Thoracic aorta (tissue), 2 donors: Measurements from ENCODE around the gene CRISPLD2. TPM values are rescaled to one million over a fixed set of nuclear protein-coding genes. Genes with fewer than 3 reads are reported as not detected.

Experiments
- ATAC-seq: fragments of 150-250 bp; one replicate; pipeline ENCODE4 v1.8.0; 2017; ENCODE audit warnings: low read depth; ENCODE audit not compliant: insufficient number of reproducible peaks, low FRiP score
- DNase-seq: peaks from one replicate; pipeline ENCODE4 v3.0.0-alpha.2; 2020; ENCODE audit warnings: low spot score
- H3K27ac ChIP-seq, 2 donors: fragments of 200-600 bp; sonication (generic); 1 replicate in 1 of 2; 2 replicates in 1 of 2; pipeline ENCODE4 v1.5.1; 2016; ENCODE audit warnings: mild to moderate bottlenecking in 2 of 2, moderate library complexity in 2 of 2
- H3K27me3 ChIP-seq: fragments of 200-600 bp; sonication (generic); replicated peaks from 2 replicates; pipeline ENCODE4 v1.6.0; 2016; ENCODE audit warnings: mild to moderate bottlenecking; ENCODE audit not compliant: insufficient read depth
- H3K36me3 ChIP-seq: fragments of 200-600 bp; sonication (generic); one replicate; pipeline ENCODE4 v1.5.1; 2016
- H3K4me1 ChIP-seq, 2 donors: fragments of 200-600 bp; sonication (generic); 1 replicate in 1 of 2; 2 replicates in 1 of 2; pipeline versions ENCODE4 v1.5.1 to v1.6.0; 2016; ENCODE audit warnings: low read depth in 2 of 2, mild to moderate bottlenecking in 1 of 2; ENCODE audit not compliant: control insufficient read depth in 1 of 2
- H3K4me3 ChIP-seq: fragments of 200-600 bp; sonication (generic); 2 replicates; pipeline ENCODE4 v1.5.1; 2016; ENCODE audit warnings: mild to moderate bottlenecking
- H3K9me3 ChIP-seq: fragments of 200-600 bp; sonication (generic); 2 replicates; pipeline ENCODE4 v1.5.1; 2016
- CTCF ChIP-seq: fragments of 200-600 bp; sonication (generic); IDR thresholded peaks from one replicate; pipeline ENCODE4 v1.5.1; 2019; ENCODE audit warnings: antibody characterized with exemption
- total RNA-seq, 2 donors: library from RNA; depleted of rRNA; stranded (reverse); fragments of >200 nt; gene quantifications; one replicate each; pipeline versions ENCODE4 v1.1.0 to v1.2.3, GENCODE V29; 2016

The CRISPLD2 gene
- total RNA-seq, 2 donors from 2014 or later = 116 to 390 TPM

DNA sequence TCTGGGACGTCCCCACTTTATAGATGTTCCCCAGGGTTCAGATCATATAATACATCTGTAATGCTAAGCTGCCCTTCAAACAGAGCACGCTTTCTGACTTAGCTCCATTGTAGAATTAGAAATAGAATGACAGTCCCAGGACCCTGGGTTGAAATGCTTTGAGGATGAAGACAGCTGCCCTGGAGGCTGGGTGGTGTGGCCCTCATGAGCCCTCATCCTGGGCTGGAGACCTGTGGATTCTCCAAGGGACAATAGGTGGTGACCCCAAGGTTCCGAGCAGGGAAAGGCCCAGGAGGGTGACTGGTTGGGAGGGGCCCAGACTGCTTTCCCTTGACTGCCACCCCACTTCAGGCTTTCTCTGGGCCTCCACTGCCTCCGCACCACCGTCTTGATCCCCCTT is 59.0 kb downstream of the CRISPLD2 start:
- DNase-seq (no peak), ATAC-seq (no peak)
- no peak overlapping the region for H3K4me3 ChIP-seq
- no peaks in the 10 kb centered on the region for H3K9me3 ChIP-seq
- H3K36me3 ChIP-seq = no peaks in the 10 kb centered on the region
- no peaks in the 10 kb centered on the region for H3K4me1 ChIP-seq
- no peak for TF ChIP-seq CTCF
- no peak overlapping the region for H3K27ac ChIP-seq
- H3K27me3 ChIP-seq = no peaks in the 10 kb centered on the region

GRCh38 chr16:84879569-84880487 is 60.0 kb downstream of the CRISPLD2 start:
- Histone ChIP-seq H3K36me3 (no peaks in the 10 kb centered on the region), H3K27ac (no peak overlapping the region), H3K27me3 (no peaks in the 10 kb centered on the region), H3K9me3 (no peaks in the 10 kb centered on the region), H3K4me3 (no peak overlapping the region), H3K4me1 (peaks cover 0 to 9% of the 10 kb centered on the region in 2 donors)
- TF ChIP-seq CTCF = no peak
- DNase-seq (no peak), ATAC-seq (no peak)

GRCh38 chr16:84881702-84882521 is 62.1 kb downstream of the CRISPLD2 start:
- peak; percentile 15 for DNase-seq
- Histone ChIP-seq H3K9me3 (no peaks in the 10 kb centered on the region), H3K27me3 (no peaks in the 10 kb centered on the region), H3K4me1 (peaks cover 0 to 15% of the 10 kb centered on the region in 2 donors), H3K4me3 (no peak overlapping the region), H3K27ac (no peak overlapping the region), H3K36me3 (no peaks in the 10 kb centered on the region)
- TF ChIP-seq CTCF = no peak
- no peak for ATAC-seq

- TF ChIP-seq CTCF = no peak
- H3K36me3 ChIP-seq = no peaks in the 10 kb centered on the region
- peaks cover 0 to 15% of the 10 kb centered on the region in 2 donors for H3K4me1 ChIP-seq
- no peak overlapping the region for H3K27ac ChIP-seq
- H3K27me3 ChIP-seq = no peaks in the 10 kb centered on the region
- DNase-seq (no peak), ATAC-seq (no peak)
- H3K4me3 ChIP-seq = no peak overlapping the region
- H3K9me3 ChIP-seq = no peaks in the 10 kb centered on the region
Observed at GRCh38 chr16:84883301-84883700, 63.5 kb downstream of the CRISPLD2 start.

DNA sequence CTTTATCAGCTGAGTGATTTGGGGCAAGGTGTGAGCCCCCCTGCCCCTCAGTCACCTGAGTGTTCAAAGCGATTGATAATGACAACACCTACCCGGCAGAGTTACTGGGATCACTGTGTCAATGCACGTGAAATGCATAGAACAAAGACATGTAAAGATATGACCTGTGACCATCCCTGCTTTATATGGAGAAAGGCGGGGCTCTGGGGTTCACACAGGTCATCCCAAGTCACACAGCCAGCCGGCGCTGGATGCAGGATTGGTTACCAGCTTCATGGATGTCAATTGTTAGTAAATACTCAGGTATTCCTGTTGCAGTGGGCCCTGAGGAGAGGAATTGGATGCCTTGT is 64.4 kb downstream of the CRISPLD2 start:
- DNase-seq (no peak), ATAC-seq (no peak)
- TF ChIP-seq CTCF = no peak
- Histone ChIP-seq H3K36me3 (no peaks in the 10 kb centered on the region), H3K27ac (no peak overlapping the region), H3K27me3 (no peaks in the 10 kb centered on the region), H3K4me3 (no peak overlapping the region), H3K9me3 (no peaks in the 10 kb centered on the region), H3K4me1 (peaks cover 0 to 15% of the 10 kb centered on the region in 2 donors)
